A549 (cell line): ENCODE results near the gene TRAPPC2L. TPM values are rescaled to one million over a fixed set of nuclear protein-coding genes. Genes with fewer than 3 reads are reported as not detected.

ENCODE experiments used
- ATAC-seq, 2 experiments: fragments of 200-7000 bp in 1 of 2; fragments of >200 bp in 1 of 2; cut with Nextera tagmentation in 1 of 2; cut with Tn5 transposase in 1 of 2; 3 replicates each; pipeline versions ENCODE4 v1.8.0 to v1.9.1; 2018 to 2020; ENCODE audit warnings: mild to moderate bottlenecking in 1 of 2, moderate library complexity in 1 of 2
- CTCF ChIA-PET: fragments of 300-600 bp; sonication (Branson Sonifier 250); formaldehyde crosslinking; extraction: SDS; loops from one replicate; lab custom pipeline; 2021; ENCODE audit warnings: antibody characterized with exemption, inconsistent platforms; lab: Yijun Ruan, JAX
- POLR2A ChIA-PET: fragments of 350-600 bp; formaldehyde crosslinking; extraction: SDS; loops from one replicate; lab custom pipeline; 2021; ENCODE audit warnings: antibody characterized with exemption, inconsistent platforms; lab: Yijun Ruan, JAX
- DNase-seq, 2 experiments: peaks; one replicate each; pipeline versions ENCODE4 v3.0.0 to v3.0.0-alpha.2; 2011 to 2016; ENCODE audit warnings: low read depth in 1 of 2, low spot score in 1 of 2
- FAIRE-seq: peaks from 2 replicates; lab custom pipeline; 2011; peaks lifted over from hg19 to GRCh38; lab: Jason Lieb, UNC
- H3K27ac ChIP-seq, 2 experiments: fragments of >200 bp; sonication (Bioruptor Twin); formaldehyde crosslinking; 3 replicates each; pipeline ENCODE4 v1.5.1; 2016 to 2017
- H3K4me1 ChIP-seq: fragments of >200 bp; sonication (Bioruptor Twin); formaldehyde crosslinking; 3 replicates; pipeline ENCODE4 v1.6.1; 2016
- H3K4me2 ChIP-seq: fragments of >200 bp; sonication (Bioruptor Twin); formaldehyde crosslinking; 3 replicates; pipeline ENCODE4 v1.6.1; 2016
- H3K4me3 ChIP-seq: fragments of >200 bp; sonication (Bioruptor Twin); formaldehyde crosslinking; 3 replicates; pipeline ENCODE4 v1.5.1; 2016
- H3K9me3 ChIP-seq: fragments of >200 bp; sonication (Bioruptor Twin); formaldehyde crosslinking; 3 replicates; pipeline ENCODE4 v1.6.1; 2016
- CBX8 ChIP-seq: fragments of 200-600 bp; sonication (generic); IDR thresholded peaks from 2 replicates; pipeline ENCODE4 v1.6.1; 2016
- CEBPB ChIP-seq, 2 experiments: fragments of >200 bp in 1 of 2; sonication (Bioruptor Twin) in 1 of 2; formaldehyde crosslinking in 1 of 2; IDR thresholded peaks; 2 replicates each; pipeline ENCODE4 v1.6.1; 2012 to 2016
- CHD2 ChIP-seq: fragments of 150-350 bp; IDR thresholded peaks from 2 replicates; pipeline ENCODE4 v1.6.1; 2014; ENCODE audit warnings: low read length; ENCODE audit not compliant: partially characterized antibody
- CHD4 ChIP-seq: fragments of 200-600 bp; sonication (generic); IDR thresholded peaks from 2 replicates; pipeline ENCODE4 v1.6.1; 2016; ENCODE audit warnings: antibody characterized with exemption, mild to moderate bottlenecking, borderline replicate concordance
- EHF ChIP-seq: fragments of 250-450 bp; sonication (Bioruptor Pico); IDR thresholded peaks from 2 replicates; pipeline ENCODE4 v1.5.0; 2020; ENCODE audit warnings: mild to moderate bottlenecking
- EHMT2 ChIP-seq: fragments of 200-600 bp; sonication (generic); IDR thresholded peaks from 2 replicates; pipeline ENCODE4 v1.6.1; 2016; ENCODE audit warnings: antibody characterized with exemption, low read depth, mild to moderate bottlenecking, moderate library complexity
- ESRRA ChIP-seq: fragments of 150-350 bp; IDR thresholded peaks from 2 replicates; pipeline ENCODE4 v1.6.1; 2014; ENCODE audit warnings: mild to moderate bottlenecking, low read length, borderline replicate concordance
- FOXS1 ChIP-seq: fragments of 250-450 bp; sonication (Bioruptor Pico); IDR thresholded peaks from 2 replicates; pipeline ENCODE4 v1.5.0; 2020; ENCODE audit warnings: mild to moderate bottlenecking, moderate library complexity
- HEYL ChIP-seq: fragments of 250-450 bp; sonication (Bioruptor Pico); IDR thresholded peaks from 2 replicates; pipeline ENCODE4 v1.8.0; 2021; ENCODE audit warnings: mild to moderate bottlenecking, moderate library complexity
- HOXA7 ChIP-seq: fragments of 250-450 bp; sonication (Bioruptor Pico); IDR thresholded peaks from 2 replicates; pipeline ENCODE4 v1.5.0; 2020; ENCODE audit warnings: mild to moderate bottlenecking, moderate library complexity
- HOXB13 ChIP-seq: fragments of 250-450 bp; sonication (Bioruptor Pico); IDR thresholded peaks from 2 replicates; pipeline ENCODE4 v1.5.0; 2020; ENCODE audit warnings: low read depth, mild to moderate bottlenecking, moderate library complexity
- JUNB ChIP-seq: fragments of >200 bp; sonication (Bioruptor Twin); formaldehyde crosslinking; IDR thresholded peaks from 2 replicates; pipeline ENCODE4 v1.6.1; 2016
- KDM1A ChIP-seq: fragments of 200-600 bp; sonication (generic); IDR thresholded peaks from 2 replicates; pipeline ENCODE4 v1.6.1; 2016; ENCODE audit warnings: low read depth, mild to moderate bottlenecking
- KDM5A ChIP-seq: fragments of 200-600 bp; sonication (generic); IDR thresholded peaks from 2 replicates; pipeline ENCODE4 v1.6.1; 2016; ENCODE audit warnings: antibody characterized with exemption, mild to moderate bottlenecking
- MYC ChIP-seq: IDR thresholded peaks from 2 replicates; pipeline ENCODE4 v1.6.1; 2012; ENCODE audit warnings: mild to moderate bottlenecking, inconsistent platforms, low read length, improper control_type of control experiment, borderline replicate concordance
- PHF8 ChIP-seq: fragments of 200-600 bp; sonication (generic); IDR thresholded peaks from 2 replicates; pipeline ENCODE4 v1.6.1; 2016; ENCODE audit warnings: low read depth, mild to moderate bottlenecking, antibody characterized with exemption, moderate library complexity, borderline replicate concordance
- POLR2A ChIP-seq: IDR thresholded peaks from 2 replicates; pipeline ENCODE4 v1.6.1; 2012; ENCODE audit warnings: mild to moderate bottlenecking, low read length
- POLR2AphosphoS2 ChIP-seq: conservative IDR thresholded peaks from 2 replicates; pipeline ENCODE4 v1.6.1; 2012; ENCODE audit warnings: low read length, improper control_type of control experiment, inconsistent platforms
- RAD21 ChIP-seq, 2 experiments: fragments of >200 bp in 1 of 2; sonication (Bioruptor Twin) in 1 of 2; formaldehyde crosslinking in 1 of 2; IDR thresholded peaks in 1 of 2; conservative IDR thresholded peaks in 1 of 2; 2 replicates in 1 of 2; 3 replicates in 1 of 2; pipeline ENCODE4 v1.6.1; 2012 to 2018; ENCODE audit warnings: inconsistent platforms in 1 of 2
- RFX5 ChIP-seq: fragments of 450-650 bp; IDR thresholded peaks from 2 replicates; pipeline ENCODE4 v1.7.1; 2014; ENCODE audit warnings: antibody characterized with exemption, mild to moderate bottlenecking, moderate library complexity
- RNF2 ChIP-seq: fragments of 200-600 bp; sonication (generic); IDR thresholded peaks from 2 replicates; pipeline ENCODE4 v1.6.1; 2016; ENCODE audit warnings: low read depth, mild to moderate bottlenecking, antibody characterized with exemption, moderate library complexity, borderline replicate concordance
- SMC3 ChIP-seq: fragments of >200 bp; sonication (Bioruptor Twin); formaldehyde crosslinking; IDR thresholded peaks from 3 replicates; pipeline ENCODE4 v1.6.1; 2018; ENCODE audit warnings: inconsistent platforms
- TFCP2L1 ChIP-seq: fragments of 250-450 bp; sonication (Bioruptor Pico); IDR thresholded peaks from 2 replicates; pipeline ENCODE4 v1.5.0; 2021; ENCODE audit warnings: mild to moderate bottlenecking
- ZSCAN20 ChIP-seq: fragments of 250-450 bp; sonication (Bioruptor Pico); IDR thresholded peaks from 2 replicates; pipeline ENCODE4 v1.8.0; 2022; ENCODE audit warnings: mild to moderate bottlenecking, moderate library complexity
- WGBS: methylation state at CpG from one replicate; pipeline ENCODE4 v1.1.6; 2017; ENCODE audit errors: missing lambda C conversion rate; 5-methylcytosine and 5-hydroxymethylcytosine counted together
- polyA plus RNA-seq, 4 experiments: library from polyadenylated mRNA; depleted of rRNA in 3 of 4; stranded (reverse); fragments of >200 nt; fragmentation: RNase III in 1 of 4; extraction: RNeasy Plus Mini Kit Qiagen cat#74134 plus additional on column Dnase treatment in 1 of 4; gene quantifications; 2 replicates in 3 of 4; 3 replicates in 1 of 4; pipeline ENCODE4 v1.2.3, GENCODE V29; 2011 to 2017
- TF ChIP-seq, protein P1 (sequence below): fragments of 150-350 bp; IDR thresholded peaks from 2 replicates; pipeline ENCODE4 v1.6.1; 2014; ENCODE audit warnings: low read depth, mild to moderate bottlenecking, low read length
- TF ChIP-seq, protein P2 (sequence below): IDR thresholded peaks from 2 replicates; pipeline ENCODE4 v1.6.1; 2012
- TF ChIP-seq, protein P3 (sequence below): IDR thresholded peaks from 2 replicates; pipeline ENCODE4 v1.6.1; 2012

Gene TRAPPC2L
- polyA plus RNA-seq, 2 of the 4 experiments (the other 2 are of a cell fraction) = 70.3 to 80.2 TPM

DNA sequence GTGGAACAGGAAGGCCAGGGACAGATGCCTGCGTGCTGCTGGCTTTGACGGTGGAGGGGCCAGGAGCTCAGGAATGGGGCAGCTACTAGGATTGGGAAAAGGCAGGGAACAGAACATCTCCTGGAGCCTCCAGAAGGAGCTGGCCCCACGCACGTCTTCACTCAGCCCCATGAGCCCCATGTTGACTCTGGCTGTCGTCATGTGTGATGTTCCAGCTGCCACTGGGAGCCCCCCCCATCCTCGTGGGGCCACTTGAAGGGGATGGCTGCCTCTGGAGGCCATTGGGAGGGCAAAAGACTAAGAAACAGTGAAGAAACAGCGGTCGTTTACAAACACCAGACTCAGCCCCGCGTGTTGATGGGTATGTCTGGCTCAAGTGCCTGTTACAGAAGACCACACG lies 26.7 kb upstream of the TRAPPC2L start:
- no peak for DNase-seq
- no peaks in the 10 kb centered on the region for H3K9me3 ChIP-seq
- 83% methylated on average over 11 of the region's 11 CpGs for WGBS
- H3K27ac ChIP-seq = no peak overlapping the region
- ChIA-PET POLR2A (no interaction called here), CTCF (interaction anchor here (0.6 to 1.5 kb wide), 3 partner anchors 8 to 379 kb away, joined by 3 to 4 read pairs (median 3); no protein-coding TSS in a partner anchor)
- TF ChIP-seq CHD2 (no peak), HOXA7 (CRISPR knock-in tag) (no peak), RAD21 (conservative IDR thresholded peaks at IDR 0.05 in 1 of 2, IDR thresholded peaks at IDR 0.05 in 1 of 2) (no peak), MYC (no peak), EHMT2 (no peak), CBX8 (no peak), ZSCAN20 (CRISPR knock-in tag) (no peak), EHF (CRISPR knock-in tag) (no peak), RFX5 (no peak), CHD4 (no peak), CEBPB (IDR thresholded peaks at IDR 0.05) (no peak), FOXS1 (CRISPR knock-in tag) (no peak), ESRRA (no peak), KDM1A (no peak), HEYL (no peak), POLR2A (no peak), POLR2AphosphoS2 (no peak)
- TF ChIP-seq, protein P1, sequence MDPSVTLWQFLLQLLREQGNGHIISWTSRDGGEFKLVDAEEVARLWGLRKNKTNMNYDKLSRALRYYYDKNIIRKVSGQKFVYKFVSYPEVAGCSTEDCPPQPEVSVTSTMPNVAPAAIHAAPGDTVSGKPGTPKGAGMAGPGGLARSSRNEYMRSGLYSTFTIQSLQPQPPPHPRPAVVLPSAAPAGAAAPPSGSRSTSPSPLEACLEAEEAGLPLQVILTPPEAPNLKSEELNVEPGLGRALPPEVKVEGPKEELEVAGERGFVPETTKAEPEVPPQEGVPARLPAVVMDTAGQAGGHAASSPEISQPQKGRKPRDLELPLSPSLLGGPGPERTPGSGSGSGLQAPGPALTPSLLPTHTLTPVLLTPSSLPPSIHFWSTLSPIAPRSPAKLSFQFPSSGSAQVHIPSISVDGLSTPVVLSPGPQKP = no peak
- H3K4me2 ChIP-seq = no peak overlapping the region
- H3K4me1 ChIP-seq = no peaks in the 10 kb centered on the region
- no peak for ATAC-seq
- FAIRE-seq = no peak
- no peak overlapping the region for H3K4me3 ChIP-seq

DNA sequence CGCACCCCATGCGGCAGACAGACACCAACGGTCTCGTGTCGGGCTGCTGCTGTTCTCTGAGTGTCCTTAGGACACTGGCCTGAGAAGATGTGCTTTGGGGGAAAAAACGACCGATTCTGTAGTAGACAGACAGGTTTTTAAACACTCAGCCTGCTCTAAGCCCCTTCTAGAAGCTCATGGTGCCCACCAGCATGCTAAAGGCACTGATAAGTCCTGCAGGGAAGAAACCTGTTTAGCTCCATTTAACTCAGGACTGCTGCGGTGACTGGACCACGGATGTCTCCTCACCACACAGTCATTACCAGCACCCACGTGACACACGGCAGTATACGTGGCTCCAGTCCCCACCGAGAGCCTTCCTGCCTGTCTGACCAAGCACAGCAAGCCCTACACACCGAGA lies 26.1 kb upstream of the TRAPPC2L start:
- WGBS = 76% methylated on average over 11 of the region's 14 CpGs
- FAIRE-seq = no peak
- ATAC-seq = no peak
- Histone ChIP-seq H3K4me2 (no peak overlapping the region), H3K9me3 (no peaks in the 10 kb centered on the region), H3K4me1 (no peaks in the 10 kb centered on the region), H3K4me3 (no peak overlapping the region), H3K27ac (no peak overlapping the region)
- TF ChIP-seq RFX5 = no peak
- no peak for TF ChIP-seq JUNB
- no peak for TF ChIP-seq RNF2
- TF ChIP-seq, protein P2, sequence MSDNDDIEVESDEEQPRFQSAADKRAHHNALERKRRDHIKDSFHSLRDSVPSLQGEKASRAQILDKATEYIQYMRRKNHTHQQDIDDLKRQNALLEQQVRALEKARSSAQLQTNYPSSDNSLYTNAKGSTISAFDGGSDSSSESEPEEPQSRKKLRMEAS = no peak
- TF ChIP-seq CBX8 = no peak
- no peak for TF ChIP-seq POLR2AphosphoS2
- no peak for TF ChIP-seq KDM5A
- TF ChIP-seq HOXB13 (CRISPR knock-in tag) = no peak
- TF ChIP-seq PHF8 = no peak
- no peak for TF ChIP-seq ESRRA
- TF ChIP-seq EHF (CRISPR knock-in tag) = no peak
- TF ChIP-seq TFCP2L1 (CRISPR knock-in tag) = no peak
- TF ChIP-seq, protein P3, sequence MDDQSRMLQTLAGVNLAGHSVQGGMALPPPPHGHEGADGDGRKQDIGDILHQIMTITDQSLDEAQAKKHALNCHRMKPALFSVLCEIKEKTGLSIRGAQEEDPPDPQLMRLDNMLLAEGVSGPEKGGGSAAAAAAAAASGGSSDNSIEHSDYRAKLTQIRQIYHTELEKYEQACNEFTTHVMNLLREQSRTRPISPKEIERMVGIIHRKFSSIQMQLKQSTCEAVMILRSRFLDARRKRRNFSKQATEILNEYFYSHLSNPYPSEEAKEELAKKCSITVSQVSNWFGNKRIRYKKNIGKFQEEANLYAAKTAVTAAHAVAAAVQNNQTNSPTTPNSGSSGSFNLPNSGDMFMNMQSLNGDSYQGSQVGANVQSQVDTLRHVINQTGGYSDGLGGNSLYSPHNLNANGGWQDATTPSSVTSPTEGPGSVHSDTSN = no peak
- no peak for TF ChIP-seq SMC3
- ChIA-PET POLR2A (interaction anchor here (0.5 kb wide), 1 partner anchor 362 kb away, joined by 5 read pairs; no protein-coding TSS in a partner anchor), CTCF (interaction anchor here (0.6 to 1.5 kb wide), 3 partner anchors 9 to 378 kb away, joined by 3 to 4 read pairs (median 3); no protein-coding TSS in a partner anchor)
- DNase-seq = no peak
